DND-41 (cell line): ENCODE data around the gene PIGZ.

ENCODE experiments used
- ATAC-seq: fragments of 200-7000 bp; cut with Tn5 transposase; 3 replicates; pipeline ENCODE4 v1.9.1; 2021; ENCODE audit warnings: low read depth; ENCODE audit not compliant: insufficient read depth
- DNase-seq: peaks from one replicate; pipeline ENCODE4 v3.0.0-alpha.2; 2020
- H2AFZ ChIP-seq: 2 replicates; pipeline ENCODE4 v1.6.0; 2012; ENCODE audit warnings: low read depth, low read length
- H3K27ac ChIP-seq: 2 replicates; pipeline ENCODE4 v1.5.1; 2012; ENCODE audit warnings: low read length, inconsistent platforms
- H3K27me3 ChIP-seq: fragments of 200-600 bp; sonication (generic); 2 replicates; pipeline ENCODE4 v1.6.0; 2012; ENCODE audit warnings: low read length, mild to moderate bottlenecking, inconsistent platforms; ENCODE audit not compliant: insufficient read depth, poor library complexity
- H3K36me3 ChIP-seq: 2 replicates; pipeline ENCODE4 v1.5.1; 2012; ENCODE audit warnings: low read length, inconsistent platforms; ENCODE audit not compliant: insufficient read depth
- H3K4me1 ChIP-seq: 2 replicates; pipeline ENCODE4 v1.5.1; 2012; ENCODE audit warnings: mild to moderate bottlenecking, low read length; ENCODE audit not compliant: insufficient read depth
- H3K4me2 ChIP-seq: 2 replicates; pipeline ENCODE4 v1.6.0; 2012; ENCODE audit warnings: mild to moderate bottlenecking, moderate library complexity, low read length, inconsistent platforms; ENCODE audit not compliant: insufficient read depth
- H3K4me3 ChIP-seq, 2 experiments: fragments of 200-600 bp in 1 of 2; shearing (Covaris generic) in 1 of 2; 2 replicates each; pipeline ENCODE4 v1.5.1; 2012 to 2016; ENCODE audit warnings: inconsistent platforms in 2 of 2, low read length in 2 of 2, mild to moderate bottlenecking in 2 of 2, low read depth in 1 of 2, moderate library complexity in 1 of 2
- H3K79me2 ChIP-seq: 2 replicates; pipeline ENCODE4 v1.6.0; 2012; ENCODE audit warnings: low read length, inconsistent platforms; ENCODE audit not compliant: insufficient read depth
- H3K9ac ChIP-seq: 2 replicates; pipeline ENCODE4 v1.6.0; 2012; ENCODE audit warnings: low read depth, mild to moderate bottlenecking, inconsistent platforms, low read length, moderate library complexity
- H3K9me3 ChIP-seq: 2 replicates; pipeline ENCODE4 v1.5.1; 2012; ENCODE audit warnings: low read length, moderate library complexity, mild to moderate bottlenecking, inconsistent platforms; ENCODE audit not compliant: insufficient read depth, severe bottlenecking
- H4K20me1 ChIP-seq: 2 replicates; pipeline ENCODE4 v1.6.0; 2012; ENCODE audit warnings: low read length; ENCODE audit not compliant: insufficient read depth
- CTCF ChIP-seq: IDR thresholded peaks from 2 replicates; pipeline ENCODE4 v1.5.1; 2012; ENCODE audit warnings: borderline replicate concordance, low read length, moderate library complexity, mild to moderate bottlenecking; ENCODE audit not compliant: poor library complexity, severe bottlenecking; ENCODE audit errors: extremely low read depth
- EZH2 ChIP-seq: IDR thresholded peaks from 3 replicates; pipeline ENCODE4 v1.6.1; 2012; ENCODE audit warnings: borderline replicate concordance, low read depth, mild to moderate bottlenecking, moderate library complexity, low read length, inconsistent platforms; ENCODE audit not compliant: severe bottlenecking

The PIGZ gene

GRCh38 chr3:196901768-196902167 is 66.9 kb downstream of the PIGZ start:
- no peak for TF ChIP-seq CTCF
- TF ChIP-seq EZH2: no peak
- no peak for ATAC-seq
- H3K4me3 ChIP-seq: no peak overlapping the region
- no peaks in the 10 kb centered on the region for H3K9me3 ChIP-seq
- H3K79me2 ChIP-seq: peaks cover 10% of the 10 kb centered on the region
- peaks cover 68% of the 10 kb centered on the region for H3K36me3 ChIP-seq
- no peak overlapping the region for H3K4me2 ChIP-seq
- no peak for DNase-seq
- no peaks in the 10 kb centered on the region for H3K4me1 ChIP-seq
- H3K27ac ChIP-seq: no peak overlapping the region
- H3K9ac ChIP-seq: no peak overlapping the region
- peaks cover 2% of the 10 kb centered on the region; the same call in 1 of the 2 replicates for H4K20me1 ChIP-seq
- no peak overlapping the region for H2AFZ ChIP-seq
- no peaks in the 10 kb centered on the region for H3K27me3 ChIP-seq
